Measurements from ENCODE around the gene CYP27B1. TPM values are rescaled to one million over a fixed set of nuclear protein-coding genes. Genes with fewer than 3 reads are reported as not detected.

CYP27B1 gene
- polyA plus RNA-seq, 1 experiment, result 0.29 TPM

- POLR2A ChIA-PET, result no interaction called here
- DNase-seq (ENCODE audit: low read depth, low spot score), result no peak
- CTCF ChIA-PET, result no interaction called here
These were observed 15.5 kb downstream of the CYP27B1 start for GRCh38 chr12:57751432-57751787.

GRCh38 chr12:57750561-57751431, 16.1 kb downstream of the CYP27B1 start:
- POLR2A ChIA-PET, result interaction anchor here (0.9 kb wide), 1 partner anchor 11 kb away, joined by 3 read pairs; no protein-coding TSS in a partner anchor
- Histone ChIP-seq H3K9me3 (ENCODE audit: control insufficient read depth, insufficient read depth, low read length) (no peaks in the 10 kb centered on the region; the same call in 1 of the 2 replicates), H3K4me3 (ENCODE audit: low read depth, low read length) (peak overlapping the region; percentile 91), H3K27me3 (ENCODE audit: control insufficient read depth, insufficient read depth, low read length) (peaks cover 7% of the 10 kb centered on the region), H3K27ac (ENCODE audit: low read depth, low read length) (peak overlapping the region; percentile 91)
- CTCF ChIA-PET, result interaction anchor here (1.2 kb wide), 1 partner anchor 117 kb away, joined by 4 read pairs; no protein-coding TSS in a partner anchor
- DNase-seq (ENCODE audit: low read depth, low spot score), result no peak
- TF ChIP-seq CTCF (IDR thresholded peaks at IDR 0.05; ENCODE audit: low read depth, low read length), result no peak

More at GRCh38 chr12:57751432-57751787, 15.5 kb downstream of the CYP27B1 start:
- H3K4me3 ChIP-seq (ENCODE audit: low read depth, low read length), result peak overlapping the region; percentile 91
- peak overlapping the region; percentile 91 for H3K27ac ChIP-seq (ENCODE audit: low read depth, low read length)
- TF ChIP-seq CTCF (IDR thresholded peaks at IDR 0.05; ENCODE audit: low read depth, low read length), result no peak
- peaks cover 9% of the 10 kb centered on the region for H3K27me3 ChIP-seq (ENCODE audit: control insufficient read depth, insufficient read depth, low read length)
- H3K9me3 ChIP-seq (ENCODE audit: control insufficient read depth, insufficient read depth, low read length), result no peaks in the 10 kb centered on the region; the same call in 1 of the 2 replicates

GRCh38 chr12:57749061-57749460, 17.8 kb downstream of the CYP27B1 start:
- POLR2A ChIA-PET, result no interaction called here

DNA sequence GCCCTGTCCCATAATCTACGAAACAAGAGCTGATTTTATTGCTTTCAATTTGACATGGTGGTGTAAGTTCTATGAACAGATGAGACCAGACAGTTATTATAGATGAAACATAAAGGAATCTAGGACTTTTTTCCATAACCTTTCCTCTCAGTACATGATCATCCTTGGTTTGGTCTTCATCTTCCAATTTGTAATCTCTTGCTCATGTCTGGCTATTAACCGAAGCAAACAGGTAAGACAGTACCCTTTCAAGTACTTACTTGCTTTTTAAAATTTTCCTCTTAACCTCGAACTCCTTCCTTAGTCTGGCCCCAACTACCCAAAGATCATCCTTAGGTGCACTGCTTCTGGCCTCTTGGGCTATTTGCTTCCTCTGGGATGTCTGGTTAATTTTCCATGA, 20.9 kb downstream of the CYP27B1 start:
- CTCF ChIA-PET, result interaction anchor here (2.1 to 2.4 kb wide), 2 partner anchors 10 to 20 kb away, joined by 9 to 10 read pairs; no protein-coding TSS in a partner anchor
- H3K9me3 ChIP-seq (ENCODE audit: control insufficient read depth, insufficient read depth, low read length), result no peaks in the 10 kb centered on the region
- POLR2A ChIA-PET, result interaction anchor here (2.5 kb wide), 1 partner anchor 10 kb away, joined by 8 read pairs; no protein-coding TSS in a partner anchor
- peaks cover 13% of the 10 kb centered on the region for H3K27me3 ChIP-seq (ENCODE audit: control insufficient read depth, insufficient read depth, low read length)
- peak overlapping the region; percentile 94 for H3K4me3 ChIP-seq (ENCODE audit: low read depth, low read length)
- no peak overlapping the region for H3K27ac ChIP-seq (ENCODE audit: low read depth, low read length)
- DNase-seq (ENCODE audit: low read depth, low spot score), result no peak
- no peak for TF ChIP-seq CTCF (IDR thresholded peaks at IDR 0.05; ENCODE audit: low read depth, low read length)

More at GRCh38 chr12:57749061-57749460, 17.8 kb downstream of the CYP27B1 start:
- DNase-seq (ENCODE audit: low read depth, low spot score), result no peak
- Histone ChIP-seq H3K4me3 (ENCODE audit: low read depth, low read length) (no peak overlapping the region), H3K27ac (ENCODE audit: low read depth, low read length) (no peak overlapping the region), H3K9me3 (ENCODE audit: control insufficient read depth, insufficient read depth, low read length) (no peaks in the 10 kb centered on the region; the same call in 1 of the 2 replicates), H3K27me3 (ENCODE audit: control insufficient read depth, insufficient read depth, low read length) (peaks cover 4% of the 10 kb centered on the region)
- TF ChIP-seq CTCF (IDR thresholded peaks at IDR 0.05; ENCODE audit: low read depth, low read length), result no peak
- CTCF ChIA-PET, result interaction anchor here (0.8 kb wide), 1 partner anchor 8 kb away, joined by 3 read pairs; no protein-coding TSS in a partner anchor

GRCh38 chr12:57745485-57745881, 21.4 kb downstream of the CYP27B1 start:
- H3K27ac ChIP-seq (ENCODE audit: low read depth, low read length), result peak overlapping the region; percentile 97
- ChIA-PET CTCF (interaction anchor here (2.1 to 2.4 kb wide), 2 partner anchors 11 to 19 kb away, joined by 9 to 10 read pairs; no protein-coding TSS in a partner anchor), POLR2A (interaction anchor here (1.0 to 2.5 kb wide), 3 partner anchors 9 to 27 kb away, joined by 3 to 8 read pairs (median 8); partner anchors contain the start of genes EEF1AKMT3 and METTL1)
- peaks cover 18% of the 10 kb centered on the region for H3K27me3 ChIP-seq (ENCODE audit: control insufficient read depth, insufficient read depth, low read length)
- peak overlapping the region; percentile 94 for H3K4me3 ChIP-seq (ENCODE audit: low read depth, low read length)
- no peaks in the 10 kb centered on the region for H3K9me3 ChIP-seq (ENCODE audit: control insufficient read depth, insufficient read depth, low read length)
- TF ChIP-seq CTCF (IDR thresholded peaks at IDR 0.05; ENCODE audit: low read depth, low read length), result no peak
- no peak for DNase-seq (ENCODE audit: low read depth, low spot score)

All from AG04450 (cell line).